Ovary (tissue), 3 donors: ENCODE results near the gene PRSS21.

Experiments used
- EP300 ChIP-seq: sonication (generic); formaldehyde crosslinking; IDR thresholded peaks from one replicate; pipeline ENCODE4 v1.6.1; 2017; ENCODE audit warnings: antibody characterized with exemption
- POLR2A ChIP-seq: fragments of 450-650 bp; IDR thresholded peaks from one replicate; pipeline ENCODE4 v1.6.1; 2017; ENCODE audit warnings: antibody characterized with exemption, mild to moderate bottlenecking, moderate library complexity
- TF ChIP-seq, protein P1 (sequence below), 3 donors: fragments of 450-650 bp in 2 of 3; fragments of 200-600 bp in 1 of 3; IDR thresholded peaks; one replicate each; pipeline versions ENCODE4 v1.5.1 to v1.8.0; 2016 to 2022; ENCODE audit warnings: antibody characterized with exemption in 3 of 3, mild to moderate bottlenecking in 1 of 3
- donor health status: DM: no; HTN: no; CAD: no.

DNA sequence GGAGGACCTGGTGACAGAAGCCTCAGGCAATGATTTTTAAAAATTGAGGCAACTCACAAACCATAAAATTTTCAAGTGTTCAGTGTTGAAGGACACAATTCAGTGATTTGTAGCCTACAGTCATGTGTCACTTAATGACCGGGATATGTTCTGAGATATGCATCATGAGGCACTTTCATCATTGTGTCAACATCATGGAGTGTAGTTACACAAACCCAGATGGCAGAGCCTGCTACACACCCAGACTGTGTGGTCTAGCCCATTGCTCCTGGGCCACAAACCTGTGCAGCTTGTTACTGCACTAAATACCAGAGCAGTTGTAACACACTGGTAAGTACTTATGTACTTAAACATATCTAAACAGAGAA, 17.2 kb upstream of the PRSS21 start:
- TF ChIP-seq, protein P1, sequence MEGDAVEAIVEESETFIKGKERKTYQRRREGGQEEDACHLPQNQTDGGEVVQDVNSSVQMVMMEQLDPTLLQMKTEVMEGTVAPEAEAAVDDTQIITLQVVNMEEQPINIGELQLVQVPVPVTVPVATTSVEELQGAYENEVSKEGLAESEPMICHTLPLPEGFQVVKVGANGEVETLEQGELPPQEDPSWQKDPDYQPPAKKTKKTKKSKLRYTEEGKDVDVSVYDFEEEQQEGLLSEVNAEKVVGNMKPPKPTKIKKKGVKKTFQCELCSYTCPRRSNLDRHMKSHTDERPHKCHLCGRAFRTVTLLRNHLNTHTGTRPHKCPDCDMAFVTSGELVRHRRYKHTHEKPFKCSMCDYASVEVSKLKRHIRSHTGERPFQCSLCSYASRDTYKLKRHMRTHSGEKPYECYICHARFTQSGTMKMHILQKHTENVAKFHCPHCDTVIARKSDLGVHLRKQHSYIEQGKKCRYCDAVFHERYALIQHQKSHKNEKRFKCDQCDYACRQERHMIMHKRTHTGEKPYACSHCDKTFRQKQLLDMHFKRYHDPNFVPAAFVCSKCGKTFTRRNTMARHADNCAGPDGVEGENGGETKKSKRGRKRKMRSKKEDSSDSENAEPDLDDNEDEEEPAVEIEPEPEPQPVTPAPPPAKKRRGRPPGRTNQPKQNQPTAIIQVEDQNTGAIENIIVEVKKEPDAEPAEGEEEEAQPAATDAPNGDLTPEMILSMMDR (IDR thresholded peaks at IDR 0.05): no peak
- no peak for TF ChIP-seq POLR2A
- TF ChIP-seq EP300: no peak
